K562 (cell line): ENCODE results near the gene POC5.

Experiments used
- ARID2 ChIP-seq: fragments of 450-650 bp; IDR thresholded peaks from 2 replicates; pipeline ENCODE4 v1.6.1; 2017; ENCODE audit warnings: antibody characterized with exemption, mild to moderate bottlenecking
- CBX3 ChIP-seq, 2 experiments: IDR thresholded peaks; 1 replicate in 1 of 2; 2 replicates in 1 of 2; pipeline ENCODE4 v1.6.1; 2012; ENCODE audit warnings: inconsistent platforms in 2 of 2, low read length in 2 of 2, borderline replicate concordance in 1 of 2, control low read depth in 1 of 2
- CREB1 ChIP-seq, 2 experiments: sonication (generic) in 1 of 2; formaldehyde crosslinking in 1 of 2; IDR thresholded peaks; 2 replicates each; pipeline versions ENCODE4 v1.6.1 to v1.8.0; 2012 to 2022; ENCODE audit warnings: inconsistent platforms in 1 of 2, mild to moderate bottlenecking in 1 of 2, missing genetic modification reagents in 1 of 2, moderate library complexity in 1 of 2
- EP300 ChIP-seq: IDR thresholded peaks from 2 replicates; pipeline ENCODE4 v1.6.1; 2012; ENCODE audit warnings: low read length, improper control_type of control experiment
- FOXM1 ChIP-seq, 2 experiments: fragments of 450-650 bp in 1 of 2; sonication (generic) in 1 of 2; formaldehyde crosslinking in 1 of 2; IDR thresholded peaks; 2 replicates each; pipeline versions ENCODE4 v1.6.1 to v1.9.0; 2017 to 2022; ENCODE audit warnings: low read depth in 2 of 2, mild to moderate bottlenecking in 2 of 2, missing genetic modification reagents in 1 of 2, moderate library complexity in 1 of 2
- HIVEP1 ChIP-seq: fragments of 250-450 bp; sonication (Bioruptor Pico); IDR thresholded peaks from 2 replicates; pipeline ENCODE4 v1.4.0; 2020; ENCODE audit warnings: mild to moderate bottlenecking
- NRF1 ChIP-seq, 2 experiments: fragments of 450-650 bp; IDR thresholded peaks in 1 of 2; conservative IDR thresholded peaks in 1 of 2; 2 replicates each; pipeline ENCODE4 v1.6.1; 2014; ENCODE audit warnings: mild to moderate bottlenecking in 2 of 2
- PRMT5 ChIP-seq: sonication (generic); formaldehyde crosslinking; IDR thresholded peaks from 2 replicates; pipeline ENCODE4 v1.5.0; 2020; ENCODE audit warnings: missing genetic modification reagents
- RBM22 ChIP-seq: fragments of 200-400 bp; formaldehyde crosslinking; IDR thresholded peaks from 2 replicates; pipeline ENCODE4 v1.6.1; 2018; ENCODE audit warnings: low read length, low read depth; ENCODE audit not compliant: poor library complexity, severe bottlenecking
- SREBF2 ChIP-seq: sonication (generic); formaldehyde crosslinking; IDR thresholded peaks from 2 replicates; pipeline ENCODE4 v1.4.0; 2020; ENCODE audit warnings: mild to moderate bottlenecking, missing genetic modification reagents
- ZNF24 ChIP-seq: fragments of 450-650 bp; IDR thresholded peaks from 2 replicates; pipeline ENCODE4 v1.6.1; 2016
- ZNF76 ChIP-seq: fragments of 250-450 bp; sonication (Bioruptor Pico); IDR thresholded peaks from 2 replicates; pipeline ENCODE4 v1.4.0; 2020; ENCODE audit warnings: mild to moderate bottlenecking, moderate library complexity, borderline replicate concordance
- TF ChIP-seq, protein P1 (sequence below), 3 experiments: IDR thresholded peaks in 2 of 3; conservative IDR thresholded peaks in 1 of 3; 2 replicates each; pipeline ENCODE4 v1.5.1; 2011 to 2012; ENCODE audit warnings: low read length in 3 of 3, mild to moderate bottlenecking in 3 of 3, control low read depth in 2 of 3, improper control_type of control experiment in 1 of 3, inconsistent platforms in 1 of 3, low read depth in 1 of 3, mixed read lengths in 1 of 3, moderate library complexity in 1 of 3; ENCODE audit not compliant: insufficient read depth in 2 of 3

DNA sequence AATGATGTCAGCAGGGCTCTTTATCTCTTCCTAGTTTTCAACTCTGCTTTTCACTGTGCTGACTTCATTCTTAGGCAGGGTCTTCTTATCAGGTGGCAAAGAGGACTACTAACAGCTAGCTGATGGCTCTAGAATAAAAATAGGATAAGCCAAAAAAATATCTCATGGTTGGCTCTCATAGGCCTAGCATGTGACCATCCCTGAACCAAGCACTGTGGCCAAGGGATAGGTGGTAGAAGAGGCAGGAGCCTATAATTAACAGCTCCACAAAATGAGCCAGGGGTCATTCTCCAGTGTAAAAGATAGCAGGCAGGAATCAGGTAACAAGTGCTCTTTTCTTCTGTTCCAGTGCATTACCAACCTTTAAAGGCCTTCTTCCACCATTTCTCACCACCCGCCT, 84.9 kb downstream of the POC5 start:
- TF ChIP-seq RBM22 (no peak), ZNF76 (CRISPR knock-in tag) (no peak), HIVEP1 (CRISPR knock-in tag) (no peak), CREB1 (IDR thresholded peaks at IDR 0.05) (no peak), CREB1 (CRISPR knock-in tag; IDR thresholded peaks at IDR 0.05) (no peak), CBX3 (IDR thresholded peaks at IDR 0.05; ENCODE audit: borderline replicate concordance in 1 of 2, low read length in 2 of 2) (no peak), PRMT5 (CRISPR knock-in tag) (no peak), NRF1 (conservative IDR thresholded peaks at IDR 0.05 in 1 of 2, IDR thresholded peaks at IDR 0.05 in 1 of 2) (no peak), ZNF24 (no peak), SREBF2 (CRISPR knock-in tag) (no peak), ARID2 (no peak), FOXM1 (IDR thresholded peaks at IDR 0.05; ENCODE audit: low read depth) (no peak), FOXM1 (CRISPR knock-in tag; IDR thresholded peaks at IDR 0.05; ENCODE audit: low read depth) (no peak), EP300 (no peak)
- TF ChIP-seq, protein P1, sequence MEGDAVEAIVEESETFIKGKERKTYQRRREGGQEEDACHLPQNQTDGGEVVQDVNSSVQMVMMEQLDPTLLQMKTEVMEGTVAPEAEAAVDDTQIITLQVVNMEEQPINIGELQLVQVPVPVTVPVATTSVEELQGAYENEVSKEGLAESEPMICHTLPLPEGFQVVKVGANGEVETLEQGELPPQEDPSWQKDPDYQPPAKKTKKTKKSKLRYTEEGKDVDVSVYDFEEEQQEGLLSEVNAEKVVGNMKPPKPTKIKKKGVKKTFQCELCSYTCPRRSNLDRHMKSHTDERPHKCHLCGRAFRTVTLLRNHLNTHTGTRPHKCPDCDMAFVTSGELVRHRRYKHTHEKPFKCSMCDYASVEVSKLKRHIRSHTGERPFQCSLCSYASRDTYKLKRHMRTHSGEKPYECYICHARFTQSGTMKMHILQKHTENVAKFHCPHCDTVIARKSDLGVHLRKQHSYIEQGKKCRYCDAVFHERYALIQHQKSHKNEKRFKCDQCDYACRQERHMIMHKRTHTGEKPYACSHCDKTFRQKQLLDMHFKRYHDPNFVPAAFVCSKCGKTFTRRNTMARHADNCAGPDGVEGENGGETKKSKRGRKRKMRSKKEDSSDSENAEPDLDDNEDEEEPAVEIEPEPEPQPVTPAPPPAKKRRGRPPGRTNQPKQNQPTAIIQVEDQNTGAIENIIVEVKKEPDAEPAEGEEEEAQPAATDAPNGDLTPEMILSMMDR (IDR thresholded peaks at IDR 0.05 in 2 of 3, conservative IDR thresholded peaks at IDR 0.05 in 1 of 3; ENCODE audit: insufficient read depth in 2 of 3, low read depth in 1 of 3, low read length in 3 of 3): no peak
